Duodenal mucosa (tissue), 2 donors: Measurements from ENCODE around the gene NOXRED1.

ENCODE experiments used
- H3K27ac ChIP-seq: one replicate; pipeline ENCODE4 v1.7.0; 2013; ENCODE audit warnings: low read depth, low read length
- H3K27me3 ChIP-seq, 2 donors: one replicate each; pipeline ENCODE4 v1.7.0; 2013; ENCODE audit warnings: low read length in 2 of 2, control low read depth in 1 of 2; ENCODE audit not compliant: insufficient read depth in 2 of 2, control insufficient read depth in 1 of 2
- H3K36me3 ChIP-seq, 2 donors: one replicate each; pipeline ENCODE4 v1.7.0; 2013; ENCODE audit warnings: low read length in 2 of 2, control low read depth in 1 of 2; ENCODE audit not compliant: insufficient read depth in 2 of 2, control insufficient read depth in 1 of 2
- H3K4me1 ChIP-seq, 2 donors: one replicate each; pipeline ENCODE4 v1.7.0; 2013; ENCODE audit warnings: low read length in 2 of 2, control low read depth in 1 of 2; ENCODE audit not compliant: insufficient read depth in 2 of 2, control insufficient read depth in 1 of 2
- H3K4me3 ChIP-seq, 2 donors: one replicate each; pipeline ENCODE4 v1.7.0; 2013; ENCODE audit warnings: low read length in 2 of 2, low read depth in 1 of 2
- H3K9ac ChIP-seq, 2 donors: one replicate each; pipeline ENCODE4 v1.7.0; 2013; ENCODE audit warnings: low read length in 2 of 2, low read depth in 1 of 2
- H3K9me3 ChIP-seq, 2 donors: one replicate each; pipeline ENCODE4 v1.7.0; 2013; ENCODE audit warnings: low read length in 2 of 2, control low read depth in 1 of 2; ENCODE audit not compliant: control insufficient read depth in 1 of 2

Gene NOXRED1

GRCh38 chr14:77376771-77377501 is 46.4 kb downstream of the NOXRED1 start, which contains the start of the genes SAMD15 and TMED8:
TSS of gene SAMD15 (plus strand) at chr14:77377379. CDS start at chr14:77377419, 40 bp downstream.
TSS of gene TMED8 (minus strand) at chr14:77377094. CDS start at chr14:77377053, 41 bp downstream.
- H3K4me3 ChIP-seq: peak within 1 kb of the TSS; percentile 92 to 98

GRCh38 chr14:77375973-77376770 is 47.2 kb downstream of the NOXRED1 start:
- peak overlapping the region; percentile 92 to 98 for H3K4me3 ChIP-seq
- peaks cover 11 to 24% of the 10 kb centered on the region in 2 donors for H3K4me1 ChIP-seq
- no peaks in the 10 kb centered on the region for H3K36me3 ChIP-seq
- H3K9me3 ChIP-seq: no peaks in the 10 kb centered on the region
- peak overlapping the region; percentile 73 to 80 for H3K9ac ChIP-seq
- H3K27me3 ChIP-seq: no peaks in the 10 kb centered on the region
- peak overlapping the region; percentile 53 for H3K27ac ChIP-seq

More at GRCh38 chr14:77376771-77377501, 46.4 kb downstream of the NOXRED1 start, which contains the start of the genes SAMD15 and TMED8:
- peaks cover 11 to 24% of the 10 kb centered on the region in 2 donors for H3K4me1 ChIP-seq
- peak within 1 kb of the TSS; percentile 73 to 80 for H3K9ac ChIP-seq
- H3K9me3 ChIP-seq: no peaks in the 10 kb centered on the region
- no peaks in the 10 kb centered on the region for H3K27me3 ChIP-seq
- H3K36me3 ChIP-seq: no peaks in the 10 kb centered on the region
- peak within 1 kb of the TSS; percentile 74 for H3K27ac ChIP-seq

- H3K4me1 ChIP-seq: peaks cover 11 to 24% of the 10 kb centered on the region in 2 donors
- H3K27me3 ChIP-seq: no peaks in the 10 kb centered on the region
- H3K27ac ChIP-seq: no peak overlapping the region
- H3K36me3 ChIP-seq: no peaks in the 10 kb centered on the region
- H3K4me3 ChIP-seq: peak overlapping the region; percentile 21 to 92
- H3K9ac ChIP-seq: no peak overlapping the region
- H3K9me3 ChIP-seq: no peaks in the 10 kb centered on the region
Observed at GRCh38 chr14:77375164-77375950, 48.0 kb downstream of the NOXRED1 start.

DNA sequence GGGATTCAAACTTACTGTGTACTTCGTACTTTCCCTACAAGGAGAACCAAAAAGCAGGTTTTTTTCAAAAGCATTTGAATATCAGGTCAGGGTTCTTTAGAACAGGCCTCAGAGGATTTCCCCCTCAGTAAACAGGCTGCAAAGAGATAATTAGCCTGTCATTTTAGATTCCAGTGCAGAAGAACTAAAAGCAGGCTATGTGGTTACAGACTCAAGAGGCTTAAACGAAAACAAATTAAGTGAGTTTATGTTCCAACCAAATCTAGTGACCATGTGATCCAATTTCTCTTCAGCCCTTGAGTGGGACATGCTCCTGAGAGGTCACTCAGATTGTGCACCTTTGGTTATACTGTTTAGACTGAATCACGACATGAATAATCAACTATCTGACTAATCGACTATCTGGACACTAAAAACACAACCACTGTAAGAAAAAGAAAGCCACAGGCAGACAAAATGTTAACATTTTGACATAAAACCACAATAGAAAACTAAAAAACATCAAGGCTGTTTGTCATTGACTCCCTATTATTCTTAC is 51.0 kb downstream of the NOXRED1 start:
- no peak overlapping the region for H3K9ac ChIP-seq
- no peak overlapping the region for H3K27ac ChIP-seq

GRCh38 chr14:77369285-77369684 is 54.0 kb downstream of the NOXRED1 start:
- H3K27ac ChIP-seq: no peak overlapping the region
- H3K9me3 ChIP-seq: no peaks in the 10 kb centered on the region
- H3K4me3 ChIP-seq: no peak overlapping the region
- H3K9ac ChIP-seq: no peak overlapping the region
- H3K4me1 ChIP-seq: peaks cover 0 to 6% of the 10 kb centered on the region in 2 donors
- H3K27me3 ChIP-seq: no peaks in the 10 kb centered on the region
- no peaks in the 10 kb centered on the region for H3K36me3 ChIP-seq

More for the DNA sequence above, 51.0 kb downstream of the NOXRED1 start:
- Histone ChIP-seq H3K27me3 (no peaks in the 10 kb centered on the region), H3K9me3 (no peaks in the 10 kb centered on the region), H3K4me3 (no peak overlapping the region), H3K36me3 (no peaks in the 10 kb centered on the region), H3K4me1 (peaks cover 11 to 20% of the 10 kb centered on the region in 2 donors)

DNA sequence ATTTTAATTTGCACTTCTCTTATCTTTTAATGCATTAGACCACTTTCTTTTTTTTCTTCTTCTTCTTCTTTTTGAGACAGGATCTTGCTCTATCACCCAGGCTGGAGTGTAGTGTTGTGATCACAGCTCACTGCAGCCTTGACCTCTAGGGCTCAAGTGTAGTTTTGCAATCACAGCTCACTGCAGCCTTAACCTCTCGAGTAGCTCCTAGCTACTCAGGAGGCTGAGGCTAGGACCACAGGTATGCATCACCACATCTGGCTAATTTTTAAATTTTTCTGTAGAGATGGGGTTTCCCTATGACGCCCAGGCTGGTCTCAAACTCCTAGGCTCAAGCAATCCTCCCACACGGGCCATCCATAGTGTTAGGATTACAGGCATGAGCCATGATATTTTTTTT is 59.2 kb downstream of the NOXRED1 start:
- Histone ChIP-seq H3K36me3 (no peaks in the 10 kb centered on the region), H3K27ac (no peak overlapping the region), H3K9me3 (no peaks in the 10 kb centered on the region), H3K27me3 (no peaks in the 10 kb centered on the region), H3K9ac (no peak overlapping the region), H3K4me1 (no peaks in the 10 kb centered on the region), H3K4me3 (no peak overlapping the region)

- Histone ChIP-seq H3K9me3 (no peaks in the 10 kb centered on the region), H3K9ac (no peak overlapping the region), H3K36me3 (no peaks in the 10 kb centered on the region), H3K27me3 (no peaks in the 10 kb centered on the region), H3K4me1 (no peaks in the 10 kb centered on the region), H3K27ac (no peak overlapping the region), H3K4me3 (no peak overlapping the region)
Observed at GRCh38 chr14:77359626-77360025, 63.7 kb downstream of the NOXRED1 start.

DNA sequence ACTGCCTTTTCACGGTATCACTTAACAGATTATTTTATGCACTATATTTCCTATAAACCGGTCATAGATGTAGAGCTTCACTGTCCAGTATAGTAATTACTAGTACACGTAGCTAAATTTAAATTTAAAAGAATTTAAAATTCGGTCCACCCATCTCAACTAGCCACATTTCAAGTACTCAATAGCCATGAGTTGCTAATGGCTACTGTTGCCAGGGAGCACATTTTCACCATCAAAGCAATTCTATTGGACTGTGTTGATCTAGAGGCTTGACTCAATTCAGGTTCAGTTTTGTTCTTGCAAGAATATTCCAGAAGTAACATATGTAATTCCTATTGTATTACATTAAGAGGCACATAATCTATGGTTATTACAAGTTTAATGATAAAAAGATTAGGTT is 66.4 kb downstream of the NOXRED1 start:
- no peak overlapping the region for H3K4me3 ChIP-seq
- no peak overlapping the region for H3K27ac ChIP-seq
- no peaks in the 10 kb centered on the region for H3K9me3 ChIP-seq
- no peaks in the 10 kb centered on the region for H3K27me3 ChIP-seq
- H3K4me1 ChIP-seq: no peaks in the 10 kb centered on the region
- H3K36me3 ChIP-seq: no peaks in the 10 kb centered on the region
- H3K9ac ChIP-seq: no peak overlapping the region

DNA sequence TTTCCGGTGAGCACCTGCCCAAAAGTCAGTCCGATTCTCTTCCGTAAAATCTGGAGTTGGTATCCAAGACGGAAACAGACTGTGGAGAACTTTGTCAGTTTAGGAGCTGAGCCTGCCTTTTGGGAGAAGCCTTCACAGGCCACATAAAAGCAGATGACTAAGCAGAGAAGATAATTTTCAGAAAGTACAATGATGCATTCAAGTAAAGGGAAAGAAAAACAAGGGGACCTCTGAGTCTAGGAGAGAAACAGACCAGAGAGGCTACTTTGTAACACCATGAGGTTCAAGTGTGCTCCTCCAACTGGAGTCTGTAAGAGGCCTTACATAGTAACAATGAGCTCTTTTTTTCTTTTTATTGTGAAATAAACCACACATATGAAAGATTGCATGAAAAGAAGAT is 67.5 kb downstream of the NOXRED1 start:
- Histone ChIP-seq H3K27ac (no peak overlapping the region), H3K4me1 (no peaks in the 10 kb centered on the region), H3K36me3 (no peaks in the 10 kb centered on the region), H3K9ac (no peak overlapping the region), H3K9me3 (no peaks in the 10 kb centered on the region), H3K27me3 (no peaks in the 10 kb centered on the region), H3K4me3 (no peak overlapping the region)
